NCI-H748 treated with DMSO at 0.1 percent for 48 hours (cell line): ENCODE measurements around the gene ADAM12.

Experiments
- DNase-seq: peaks from one replicate; lab custom pipeline; 2025; lab: John Stamatoyannopoulos, UW

The ADAM12 gene

GRCh38 chr10:126014309-126014708 lies 374.0 kb downstream of the ADAM12 start:
- DNase-seq: no peak

DNA sequence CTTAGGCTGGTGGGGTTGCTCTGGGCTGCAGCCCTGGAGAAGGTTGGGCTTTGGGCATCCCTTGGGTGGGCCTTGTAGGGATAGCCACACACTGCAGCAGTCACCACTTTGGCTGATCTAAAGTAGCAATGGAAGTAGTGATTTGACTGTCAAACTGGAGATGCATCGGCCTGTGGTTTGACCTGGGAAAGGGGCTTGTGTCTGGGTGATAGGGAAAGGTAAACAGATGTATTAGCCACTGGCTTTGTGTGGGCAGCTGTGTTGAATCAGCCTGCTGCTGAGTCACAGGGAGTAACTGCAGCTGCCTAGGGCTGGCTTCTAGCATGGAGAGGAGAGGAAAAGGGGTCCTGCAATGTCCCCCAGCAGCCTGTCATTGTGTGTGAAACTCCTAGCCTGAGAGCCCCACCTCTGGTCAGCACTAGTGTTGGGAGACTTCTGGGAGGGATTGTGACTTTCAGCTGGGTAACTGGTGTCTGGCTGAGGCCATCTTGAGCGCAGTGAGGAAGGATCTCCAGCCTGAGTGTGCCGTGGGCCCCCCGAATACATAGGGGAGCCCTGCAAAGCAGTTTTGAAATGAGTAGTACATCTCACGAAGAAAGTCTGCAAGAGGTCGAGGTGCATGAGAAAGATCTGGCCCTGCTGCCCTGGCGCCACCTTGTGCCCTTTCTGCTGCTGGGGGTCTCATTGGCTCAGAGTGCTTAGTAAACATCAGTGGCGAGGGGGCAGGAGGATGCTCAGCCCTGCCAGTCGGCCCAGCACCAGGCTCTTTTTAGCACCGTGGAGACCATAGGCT lies 374.6 kb downstream of the ADAM12 start:
- DNase-seq: no peak

- no peak for DNase-seq
Measured at GRCh38 chr10:126012485-126012884, 375.8 kb downstream of the ADAM12 start.

DNA sequence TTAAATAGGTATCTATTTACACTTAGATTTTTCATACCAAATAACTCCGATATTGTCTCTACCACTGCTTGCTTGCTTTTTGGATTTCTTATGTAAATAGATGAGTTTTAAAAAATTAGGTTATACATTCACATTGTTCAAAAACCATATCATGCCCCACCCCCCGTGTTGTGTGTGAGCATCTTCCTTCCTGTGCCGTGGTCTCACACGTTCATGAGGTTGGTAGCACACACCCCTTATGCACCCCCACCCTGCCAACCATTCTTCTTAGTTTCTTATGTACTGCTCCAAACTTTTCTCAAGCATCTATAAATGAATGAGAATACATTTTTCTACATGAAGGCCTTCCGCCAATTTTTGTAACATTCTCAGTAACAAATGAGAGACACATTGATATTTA lies 376.3 kb downstream of the ADAM12 start:
- DNase-seq: no peak

DNA sequence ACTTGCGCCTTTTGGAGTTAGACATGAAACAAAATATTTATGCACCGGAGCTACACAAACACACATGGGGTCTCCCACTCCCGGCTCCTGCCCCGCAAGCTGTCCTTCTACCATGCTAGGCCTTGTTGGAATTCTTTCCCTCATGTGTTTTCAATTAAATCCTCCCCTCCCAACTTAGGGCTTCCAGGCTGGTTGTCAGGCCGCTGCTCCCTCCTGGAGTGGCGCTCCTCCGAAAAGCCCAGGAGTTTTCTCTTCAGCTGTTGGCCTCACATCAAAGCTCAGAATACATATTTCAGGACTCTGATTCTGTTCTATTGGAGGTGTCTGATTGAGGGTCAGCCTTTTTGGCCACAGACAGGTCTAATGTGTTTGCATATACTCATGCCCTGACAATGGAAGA lies 378.6 kb downstream of the ADAM12 start:
- no peak for DNase-seq

GRCh38 chr10:126006906-126007305 lies 381.4 kb downstream of the ADAM12 start:
- no peak for DNase-seq

GRCh38 chr10:126006264-126006663 lies 382.0 kb downstream of the ADAM12 start:
- DNase-seq: no peak

- no peak for DNase-seq
Measured at GRCh38 chr10:126004752-126005151, 383.5 kb downstream of the ADAM12 start.

- no peak for DNase-seq
Measured at GRCh38 chr10:126001576-126001975, 386.7 kb downstream of the ADAM12 start.

- no peak for DNase-seq
Measured at GRCh38 chr10:125999694-126000093, 388.6 kb downstream of the ADAM12 start.

DNA sequence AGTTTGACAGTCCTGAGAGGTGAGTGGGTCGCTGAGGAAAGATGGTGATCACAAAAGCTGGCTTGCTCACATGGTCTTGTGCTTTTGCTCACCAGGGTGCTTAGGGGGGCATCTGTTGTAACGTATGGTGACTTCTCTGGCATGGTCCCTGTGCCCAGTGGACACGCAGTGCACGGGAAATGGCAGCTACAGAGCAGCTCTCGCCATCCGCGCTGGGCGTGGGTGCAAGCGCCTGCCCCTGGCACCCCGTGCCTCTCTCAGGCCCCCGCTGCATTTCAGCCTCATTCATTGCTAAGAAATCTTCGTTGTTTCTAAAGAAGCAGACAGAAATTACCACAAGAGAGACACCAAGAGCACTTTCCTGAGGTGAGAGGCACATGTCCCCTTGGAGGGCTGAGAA lies 390.7 kb downstream of the ADAM12 start:
- DNase-seq: no peak

DNA sequence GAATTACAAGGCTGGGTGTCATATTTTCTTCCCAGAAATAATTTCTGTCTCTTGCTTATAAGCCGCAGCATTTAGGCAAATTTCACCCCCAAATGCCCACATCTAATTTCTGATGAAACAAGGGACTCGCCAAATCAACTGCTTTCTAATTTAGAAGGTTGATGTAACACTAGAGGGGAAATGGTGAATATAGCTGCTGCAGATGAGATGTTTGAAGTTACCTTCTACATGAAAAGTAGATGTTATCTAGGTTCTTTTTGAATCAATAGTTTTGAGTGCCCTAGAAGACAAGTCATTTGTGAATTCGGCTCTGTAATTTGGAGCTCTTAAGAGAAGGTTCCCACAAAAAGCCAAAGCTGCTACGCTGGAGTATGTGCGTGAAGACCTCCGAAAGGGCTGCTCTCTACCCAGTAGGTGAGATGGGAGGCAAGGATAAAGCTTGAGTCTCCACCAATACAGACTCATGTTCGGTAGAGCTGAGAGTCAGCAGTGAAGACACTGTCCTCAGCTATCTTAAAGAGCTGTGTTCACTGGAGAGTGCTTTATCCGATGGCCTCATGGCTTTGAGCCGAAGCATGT lies 392.5 kb downstream of the ADAM12 start:
- DNase-seq: no peak

GRCh38 chr10:125994601-125995000 lies 393.7 kb downstream of the ADAM12 start:
- no peak for DNase-seq

DNA sequence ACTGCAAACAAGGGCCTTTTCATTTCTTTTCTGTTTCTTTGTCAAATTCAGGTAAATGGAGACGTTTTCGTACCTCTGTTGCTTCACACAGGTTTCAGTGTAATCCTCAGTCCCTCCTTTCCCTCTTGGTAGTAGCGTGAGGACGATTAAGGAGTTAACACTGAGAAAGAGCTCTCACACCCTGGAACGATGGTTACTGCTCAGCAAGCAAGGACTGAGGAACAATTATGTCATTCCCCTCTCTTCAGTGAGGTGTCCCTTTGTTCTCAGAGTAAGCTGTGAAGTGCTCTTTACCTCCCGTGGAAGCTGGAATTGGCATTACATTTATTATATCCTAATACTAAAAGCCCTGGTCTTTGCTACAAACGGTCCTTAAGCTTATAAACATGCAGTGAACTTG lies 396.0 kb downstream of the ADAM12 start:
- no peak for DNase-seq

GRCh38 chr10:125991392-125991791 lies 396.9 kb downstream of the ADAM12 start:
- DNase-seq: no peak

GRCh38 chr10:125990974-125991373 lies 397.3 kb downstream of the ADAM12 start:
- DNase-seq: no peak

- no peak for DNase-seq
Measured at GRCh38 chr10:125989791-125990190, 398.5 kb downstream of the ADAM12 start.

- DNase-seq: no peak
Measured at GRCh38 chr10:125985557-125986240, 402.6 kb downstream of the ADAM12 start.

GRCh38 chr10:125984865-125985495 lies 403.3 kb downstream of the ADAM12 start:
- DNase-seq: no peak

GRCh38 chr10:125984346-125984745 lies 403.9 kb downstream of the ADAM12 start:
- no peak for DNase-seq

DNA sequence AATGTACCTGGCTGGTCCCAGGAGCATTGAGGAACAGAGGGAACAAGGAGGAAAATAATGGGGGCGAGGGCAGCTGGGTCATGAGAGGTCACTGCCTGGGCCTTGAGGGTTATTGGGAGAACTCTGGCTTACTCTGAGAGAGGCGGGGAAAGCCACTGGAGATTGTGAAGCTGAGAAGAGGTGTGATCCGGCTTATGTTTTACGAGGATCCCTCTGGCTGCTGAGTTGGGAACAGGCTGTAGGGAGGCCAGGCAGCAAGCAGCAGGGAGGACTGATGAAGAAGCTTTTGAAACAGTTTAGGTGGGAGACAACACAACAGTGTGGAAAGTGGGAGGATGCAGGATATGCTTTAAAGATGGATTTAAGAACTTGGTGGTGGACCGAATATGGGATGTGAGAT lies 404.6 kb downstream of the ADAM12 start:
- no peak for DNase-seq

- DNase-seq: no peak
Measured at GRCh38 chr10:125983161-125983560, 405.1 kb downstream of the ADAM12 start.
